HepG2 (cell line): ENCODE results near the gene TEX22. TPM values are rescaled to one million over a fixed set of nuclear protein-coding genes. Genes with fewer than 3 reads are reported as not detected.

Experiments
- ATAC-seq: fragments of 200-7000 bp; cut with Tn5 transposase; 3 replicates; pipeline ENCODE4 v1.9.1; 2020; ENCODE audit warnings: mild to moderate bottlenecking, moderate library complexity
- BruUV-seq: library from RNA; stranded (reverse); fragments of 400-500 nt; replicated peaks from 2 replicates; lab custom pipeline; 2021; lab: Mats Ljungman, UMichigan
- CTCF ChIA-PET: fragments of 300-600 bp; formaldehyde crosslinking; extraction: SDS; loops from one replicate; lab custom pipeline; 2021; ENCODE audit warnings: low total read pairs, inconsistent platforms, low intra/inter-chr PET ratio; lab: Yijun Ruan, JAX
- POLR2A ChIA-PET: fragments of 350-600 bp; sonication (Branson Sonifier 250); formaldehyde crosslinking; loops from one replicate; lab custom pipeline; 2020; ENCODE audit warnings: antibody characterized with exemption, inconsistent platforms; lab: Yijun Ruan, JAX
- DNase-seq: peaks from one replicate; pipeline ENCODE4 v3.0.0-alpha.2; 2015; ENCODE audit warnings: low spot score
- FAIRE-seq: peaks from 3 replicates; lab custom pipeline; 2011; peaks lifted over from hg19 to GRCh38; lab: Jason Lieb, UNC
- H2AFZ ChIP-seq: one replicate; pipeline ENCODE4 v1.6.1; 2011; ENCODE audit warnings: low read length, inconsistent platforms
- H3K27ac ChIP-seq: fragments of 300-600 bp; 3 replicates; pipeline ENCODE4 v1.8.0; 2011; ENCODE audit warnings: mixed run types, mild to moderate bottlenecking, mixed read lengths, low read length, inconsistent platforms; ENCODE audit not compliant: insufficient read depth; ENCODE audit errors: extremely low read length
- H3K27me3 ChIP-seq, 2 experiments: fragments of 200-600 bp in 1 of 2; 2 replicates in 1 of 2; 3 replicates in 1 of 2; pipeline versions ENCODE4 v1.6.0 to v1.8.0; 2011; ENCODE audit warnings: low read length in 2 of 2, mild to moderate bottlenecking in 2 of 2, moderate library complexity in 2 of 2, inconsistent platforms in 1 of 2; ENCODE audit not compliant: insufficient read depth in 2 of 2, control insufficient read depth in 1 of 2
- H3K36me3 ChIP-seq, 2 experiments: fragments of 200-600 bp in 1 of 2; replicated peaks in 1 of 2; 2 replicates in 1 of 2; 3 replicates in 1 of 2; pipeline versions ENCODE4 v1.5.1 to v1.8.0; 2011; ENCODE audit warnings: low read length in 2 of 2, inconsistent platforms in 1 of 2; ENCODE audit not compliant: insufficient read depth in 2 of 2, control insufficient read depth in 1 of 2
- H3K4me1 ChIP-seq: 2 replicates; pipeline ENCODE4 v1.5.1; 2012; ENCODE audit warnings: low read length, inconsistent platforms; ENCODE audit not compliant: insufficient read depth
- H3K4me2 ChIP-seq: 2 replicates; pipeline ENCODE4 v1.6.0; 2011; ENCODE audit warnings: low read depth, low read length, inconsistent platforms
- H3K4me3 ChIP-seq, 3 experiments: fragments of 200-600 bp in 1 of 3; sonication (generic), shearing (Covaris generic) in 1 of 3; replicated peaks in 1 of 3; 2 replicates each; pipeline ENCODE4 v1.5.1; 2011 to 2016; ENCODE audit warnings: low read length in 3 of 3, inconsistent platforms in 2 of 3, low read depth in 2 of 3, mild to moderate bottlenecking in 2 of 3, control low read depth in 1 of 3, mixed read lengths in 1 of 3; ENCODE audit not compliant: insufficient read depth in 1 of 3
- H3K79me2 ChIP-seq: one replicate; pipeline ENCODE4 v1.6.1; 2011; ENCODE audit warnings: low read length, inconsistent platforms; ENCODE audit not compliant: insufficient read depth
- H3K9ac ChIP-seq: 2 replicates; pipeline ENCODE4 v1.6.0; 2011; ENCODE audit warnings: mild to moderate bottlenecking, low read depth, low read length, inconsistent platforms; ENCODE audit not compliant: insufficient read depth
- H3K9me3 ChIP-seq: 2 replicates; pipeline ENCODE4 v1.5.1; 2012; ENCODE audit warnings: mild to moderate bottlenecking, low read length
- H4K20me1 ChIP-seq: 2 replicates; pipeline ENCODE4 v1.6.0; 2011; ENCODE audit warnings: inconsistent platforms, mild to moderate bottlenecking, low read length, moderate library complexity; ENCODE audit not compliant: insufficient read depth
- AGO2 ChIP-seq: fragments of 200-400 bp; formaldehyde crosslinking; optimal IDR thresholded peaks from 2 replicates; pipeline ENCODE3; 2017; ENCODE audit warnings: mild to moderate bottlenecking, low read depth, low read length, moderate library complexity
- KDM3A ChIP-seq: IDR thresholded peaks from 2 replicates; pipeline ENCODE4 v1.6.1; 2018; ENCODE audit warnings: low read depth, missing compliant biosample characterization
- RBM22 ChIP-seq: fragments of 200-400 bp; formaldehyde crosslinking; optimal IDR thresholded peaks from 2 replicates; pipeline ENCODE3; 2017; ENCODE audit warnings: mild to moderate bottlenecking, low read length, moderate library complexity
- SNRNP70 ChIP-seq: fragments of 200-400 bp; formaldehyde crosslinking; IDR thresholded peaks from 2 replicates; pipeline ENCODE4 v1.6.1; 2017; ENCODE audit warnings: mild to moderate bottlenecking, low read depth, low read length, moderate library complexity
- ZKSCAN8 ChIP-seq: IDR thresholded peaks from 2 replicates; pipeline ENCODE4 v1.6.1; 2016; ENCODE audit warnings: borderline replicate concordance, missing genetic modification reagents, missing compliant biosample characterization
- WGBS: methylation state at CpG from one replicate; pipeline ENCODE4 v1.1.6; 2017; ENCODE audit warnings: low lambda C conversion rate; 5-methylcytosine and 5-hydroxymethylcytosine counted together
- in situ Hi-C: cut with HindIII; loops from 2 replicates; pipeline ENCODE4 v1.10.0; 2017; ENCODE audit warnings: low pct_unique_long_range_greater_than_20kb; ENCODE audit not compliant: extremely low pct_ligation_motif_present
- intact Hi-C: fragments of 100-400 bp; cut with micrococcal nuclease; formaldehyde crosslinking; loops from one replicate; pipeline ENCODE4 v1.10.0; 2022; ENCODE audit not compliant: unreplicated experiment
- polyA plus RNA-seq, 8 experiments: library from polyadenylated mRNA; depleted of rRNA in 3 of 8; stranded (reverse) in 7 of 8; unstranded in 1 of 8; fragments of >200 nt; fragmentation: Illumina TruSeq in 4 of 8; extraction: Trizol in 4 of 8; gene quantifications; 2 replicates each; pipeline versions ENCODE4 v1.2.1 to v1.2.3, GENCODE V29; 2011 to 2016; ENCODE audit warnings: low read depth in 4 of 8, missing spikeins in 1 of 8, mixed read lengths in 1 of 8; ENCODE audit not compliant: insufficient read depth in 1 of 8
- total RNA-seq, 5 experiments: library from RNA; depleted of rRNA; stranded (reverse); fragments of >200 nt; fragmentation: Illumina TruSeq; extraction: Trizol; gene quantifications; 2 replicates each; pipeline ENCODE4 v1.2.3, GENCODE V29; 2016; ENCODE audit warnings: low read depth in 1 of 5
- TF ChIP-seq, protein P1 (sequence below): sonication (generic); formaldehyde crosslinking; IDR thresholded peaks from 2 replicates; pipeline ENCODE4 v1.4.0; 2020; ENCODE audit warnings: missing genetic modification reagents

TEX22 gene
- total and polyA plus RNA-seq, 2 of the 13 experiments (the other 11 are each of a cell fraction or from before 2014, with no cell fraction given), result 0.07 to 0.27 TPM

DNA sequence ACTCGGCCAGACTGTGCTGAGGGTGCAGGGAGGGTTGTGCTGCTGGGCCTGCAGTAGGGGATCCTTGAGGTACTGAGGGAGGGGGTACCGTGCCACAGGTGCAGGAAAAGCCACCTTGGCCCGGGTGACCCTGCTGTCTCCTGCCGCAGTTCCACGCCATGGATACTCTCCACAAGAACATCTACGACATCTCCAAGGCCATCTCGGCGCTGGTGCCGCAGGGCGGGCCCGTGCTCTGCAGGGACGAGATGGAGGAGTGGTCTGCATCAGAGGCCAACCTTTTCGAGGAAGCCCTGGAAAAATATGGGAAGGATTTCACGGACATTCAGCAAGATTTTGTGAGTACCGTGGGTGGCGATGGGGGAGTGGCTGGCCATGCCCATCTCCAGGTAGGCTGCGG lies 62.3 kb downstream of the TEX22 start:
- TF ChIP-seq RBM22, result peak; percentile 27
- TF ChIP-seq KDM3A (CRISPR knock-in tag), result no peak
- H3K4me3 ChIP-seq, result no peak overlapping the region
- H3K4me1 ChIP-seq, result no peaks in the 10 kb centered on the region
- no peak overlapping the region for H3K27ac ChIP-seq
- H3K79me2 ChIP-seq, result no peaks in the 10 kb centered on the region
- FAIRE-seq, result no peak
- no peak overlapping the region for H3K9ac ChIP-seq
- H3K36me3 ChIP-seq, result peaks cover 16 to 43% of the 10 kb centered on the region in 2 experiments; a peak in 4 of 5 replicates
- H4K20me1 ChIP-seq, result no peaks in the 10 kb centered on the region
- WGBS, result 96% methylated on average over 12 of the region's 17 CpGs
- H3K9me3 ChIP-seq, result no peaks in the 10 kb centered on the region
- in situ Hi-C loops (no loop called here), intact Hi-C loops (no loop called here)
- no peaks in the 10 kb centered on the region for H3K27me3 ChIP-seq
- ChIA-PET CTCF (no interaction called here), POLR2A (no interaction called here)
- DNase-seq, result no peak
- no peak overlapping the region for H3K4me2 ChIP-seq
- BruUV-seq, result no TSS peak
- no peak overlapping the region for H2AFZ ChIP-seq
- no peak for ATAC-seq

DNA sequence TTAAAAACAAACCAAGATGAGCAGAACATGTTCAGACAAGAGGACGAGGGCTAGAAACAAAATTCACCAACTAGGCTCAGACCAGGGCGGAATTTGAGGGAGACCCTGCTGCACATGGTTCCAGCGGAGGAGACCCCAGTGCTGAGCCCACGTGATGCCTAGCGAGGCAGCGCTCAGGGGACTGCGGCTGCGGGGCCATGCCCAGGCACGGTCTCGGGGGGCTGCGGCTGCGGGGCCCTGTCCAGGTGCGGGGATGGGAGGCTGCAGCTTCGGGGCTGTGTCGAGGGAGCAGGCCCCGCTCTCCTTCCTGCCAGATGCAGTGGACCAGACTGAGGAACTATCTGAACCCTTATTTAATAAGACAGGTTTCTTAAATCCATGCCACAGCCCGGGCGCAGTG lies 63.6 kb downstream of the TEX22 start:
- Histone ChIP-seq H3K9me3 (no peaks in the 10 kb centered on the region), H3K36me3 (peaks cover 18 to 36% of the 10 kb centered on the region in 2 experiments; a peak in 4 of 5 replicates), H3K4me2 (no peak overlapping the region), H3K4me3 (no peak overlapping the region), H4K20me1 (no peaks in the 10 kb centered on the region), H3K27ac (no peak overlapping the region), H3K9ac (no peak overlapping the region), H3K4me1 (no peaks in the 10 kb centered on the region), H2AFZ (no peak overlapping the region), H3K79me2 (no peaks in the 10 kb centered on the region), H3K27me3 (no peaks in the 10 kb centered on the region)
- no peak for DNase-seq
- ChIA-PET POLR2A (no interaction called here), CTCF (no interaction called here)
- no peak for FAIRE-seq
- intact Hi-C loops, result no loop called here
- no peak for ATAC-seq
- BruUV-seq, result TSS peak; percentile 32
- 97% methylated on average over 14 of the region's 18 CpGs for WGBS
- TF ChIP-seq ZKSCAN8 (CRISPR knock-in tag), result no peak
- no peak for TF ChIP-seq SNRNP70
- peak; percentile 79 for TF ChIP-seq AGO2
- TF ChIP-seq, protein P1, sequence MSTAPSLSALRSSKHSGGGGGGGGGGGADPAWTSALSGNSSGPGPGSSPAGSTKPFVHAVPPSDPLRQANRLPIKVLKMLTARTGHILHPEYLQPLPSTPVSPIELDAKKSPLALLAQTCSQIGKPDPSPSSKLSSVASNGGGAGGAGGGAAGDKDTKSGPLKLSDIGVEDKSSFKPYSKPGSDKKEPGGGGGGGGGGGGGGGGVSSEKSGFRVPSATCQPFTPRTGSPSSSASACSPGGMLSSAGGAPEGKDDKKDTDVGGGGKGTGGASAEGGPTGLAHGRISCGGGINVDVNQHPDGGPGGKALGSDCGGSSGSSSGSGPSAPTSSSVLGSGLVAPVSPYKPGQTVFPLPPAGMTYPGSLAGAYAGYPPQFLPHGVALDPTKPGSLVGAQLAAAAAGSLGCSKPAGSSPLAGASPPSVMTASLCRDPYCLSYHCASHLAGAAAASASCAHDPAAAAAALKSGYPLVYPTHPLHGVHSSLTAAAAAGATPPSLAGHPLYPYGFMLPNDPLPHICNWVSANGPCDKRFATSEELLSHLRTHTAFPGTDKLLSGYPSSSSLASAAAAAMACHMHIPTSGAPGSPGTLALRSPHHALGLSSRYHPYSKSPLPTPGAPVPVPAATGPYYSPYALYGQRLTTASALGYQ (CRISPR knock-in tag), result no peak
- in situ Hi-C loops, result no loop called here

Other genes with a start within 250 kb of the TEX22 start
- 0.04 TPM in 1 of 2 replicates, not detected in the other for gene JAG2, start 229.8 kb upstream of the TEX22 start, total RNA-seq (2016; rRNA removed; fragmentation: Illumina TruSeq; extraction: Trizol)
- gene JAG2, start 229.8 kb upstream of the TEX22 start, polyA plus RNA-seq (2011; rRNA removed), result 0.16 and 0.22 TPM in 2 replicates
- 4.0 and 5.8 TPM in 2 replicates for gene NUDT14, start 217.2 kb upstream of the TEX22 start, total RNA-seq (2016; rRNA removed; fragmentation: Illumina TruSeq; extraction: Trizol)
- 6.1 and 6.7 TPM in 2 replicates for gene NUDT14, start 217.2 kb upstream of the TEX22 start, polyA plus RNA-seq (2011; rRNA removed)
- gene BTBD6, start 150.0 kb upstream of the TEX22 start, total RNA-seq (2016; rRNA removed; fragmentation: Illumina TruSeq; extraction: Trizol), result not detected in 2 replicates
- gene BTBD6, start 150.0 kb upstream of the TEX22 start, polyA plus RNA-seq (2011; rRNA removed), result not detected in 2 replicates
- 6.4 and 11.0 TPM in 2 replicates for gene BRF1, start 97.5 kb upstream of the TEX22 start, total RNA-seq (2016; rRNA removed; fragmentation: Illumina TruSeq; extraction: Trizol)
- 5.1 and 5.7 TPM in 2 replicates for gene BRF1, start 97.5 kb upstream of the TEX22 start, polyA plus RNA-seq (2011; rRNA removed)
- gene PACS2, start 83.8 kb upstream of the TEX22 start, total RNA-seq (2016; rRNA removed; fragmentation: Illumina TruSeq; extraction: Trizol), result 14.6 and 23.6 TPM in 2 replicates
- 27.6 and 33.7 TPM in 2 replicates for gene PACS2, start 83.8 kb upstream of the TEX22 start, polyA plus RNA-seq (2011; rRNA removed)
- 19.1 and 35.2 TPM in 2 replicates for gene MTA1, start 21.3 kb downstream of the TEX22 start, total RNA-seq (2016; rRNA removed; fragmentation: Illumina TruSeq; extraction: Trizol)
- gene MTA1, start 21.3 kb downstream of the TEX22 start, polyA plus RNA-seq (2011; rRNA removed), result 85.7 and 85.8 TPM in 2 replicates
- 32.1 and 37.9 TPM in 2 replicates for gene CRIP2, start 76.3 kb downstream of the TEX22 start, total RNA-seq (2016; rRNA removed; fragmentation: Illumina TruSeq; extraction: Trizol)
- gene CRIP2, start 76.3 kb downstream of the TEX22 start, polyA plus RNA-seq (2011; rRNA removed), result 18.0 and 31.6 TPM in 2 replicates
- 53.9 and 59.7 TPM in 2 replicates for gene CRIP1, start 88.3 kb downstream of the TEX22 start, total RNA-seq (2016; rRNA removed; fragmentation: Illumina TruSeq; extraction: Trizol)
- gene CRIP1, start 88.3 kb downstream of the TEX22 start, polyA plus RNA-seq (2011; rRNA removed), result 59.5 and 62.2 TPM in 2 replicates
- gene TEDC1, start 92.7 kb downstream of the TEX22 start, total RNA-seq (2016; rRNA removed; fragmentation: Illumina TruSeq; extraction: Trizol), result 20.7 and 27.4 TPM in 2 replicates
- 5.7 and 7.3 TPM in 2 replicates for gene TEDC1, start 92.7 kb downstream of the TEX22 start, polyA plus RNA-seq (2011; rRNA removed)
- gene TMEM121, start 128.0 kb downstream of the TEX22 start, total RNA-seq (2016; rRNA removed; fragmentation: Illumina TruSeq; extraction: Trizol), result 10.8 and 19.0 TPM in 2 replicates
- 6.6 and 10.9 TPM in 2 replicates for gene TMEM121, start 128.0 kb downstream of the TEX22 start, polyA plus RNA-seq (2011; rRNA removed)